ENCODE data around the gene STK38L. TPM values are rescaled to one million over a fixed set of nuclear protein-coding genes. Genes with fewer than 3 reads are reported as not detected.

Gene STK38L
- total and polyA plus RNA-seq, 2 of the 4 experiments (the other 2 are of a cell fraction): 5.1 to 7.2 TPM

DNA sequence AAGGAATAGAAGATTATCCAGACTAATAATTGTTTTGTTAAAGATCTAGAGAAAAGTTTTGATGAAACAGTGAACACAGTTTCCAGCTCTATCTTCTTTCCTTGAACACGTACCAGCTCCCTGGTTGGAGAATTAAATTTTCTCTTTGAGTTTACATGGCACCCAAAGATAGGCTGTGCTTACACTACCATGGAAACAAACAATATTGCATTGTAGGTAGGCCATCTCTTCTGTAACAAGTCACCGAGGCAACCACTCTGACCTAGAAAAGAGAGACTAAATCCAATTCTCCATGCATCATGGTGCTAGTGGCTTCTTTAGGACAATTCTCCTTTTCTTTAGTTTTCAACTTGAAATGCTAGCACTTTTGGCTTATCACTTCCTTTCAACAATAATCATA lies 98.5 kb downstream of the STK38L start:
- BruUV-seq (replicated peaks): no TSS peak
- Histone ChIP-seq H3K18ac (ENCODE audit: low read depth, low read length) (peak overlapping the region; percentile 63; the same call in 1 of the 2 replicates), H4K5ac (ENCODE audit: low read depth, low read length) (peak overlapping the region; percentile 14; the same call in 1 of the 2 replicates), H3K14ac (replicated peaks; ENCODE audit: low read depth, low read length) (peak overlapping the region; percentile 62), H2BK120ac (ENCODE audit: low read depth, low read length) (peak overlapping the region; percentile 79), H3K56ac (ENCODE audit: extremely low read depth, insufficient read depth, low read length) (peak overlapping the region; percentile 40; the same call in 1 of the 2 replicates), H2AK5ac (ENCODE audit: low read depth, low read length) (peak overlapping the region; percentile 72), H4K20me1 (ENCODE audit: insufficient read depth, low read length) (no peaks in the 10 kb centered on the region), H3K9me3 (ENCODE audit: control insufficient read depth, insufficient read depth, low read length) (no peaks in the 10 kb centered on the region), H3K4ac (ENCODE audit: low read depth, low read length) (peak overlapping the region; percentile 59; the same call in 1 of the 2 replicates), H3K9me1 (ENCODE audit: insufficient read depth, low read length) (peaks cover 9% of the 10 kb centered on the region), H3K4me1 (ENCODE audit: control insufficient read depth, insufficient read depth, low read length) (peaks cover 17% of the 10 kb centered on the region), H2BK5ac (ENCODE audit: low read depth, low read length, poor library complexity, severe bottlenecking) (peak overlapping the region; percentile 99), H3K23ac (ENCODE audit: low read depth, low read length) (peak overlapping the region; percentile 74; the same call in 1 of the 2 replicates), H4K8ac (ENCODE audit: low read depth in 2 of 2, low read length in 2 of 2) (peak overlapping the region; percentile 11 to 80), H3K36me3 (ENCODE audit: control insufficient read depth, insufficient read depth, low read length) (no peaks in the 10 kb centered on the region), H4K91ac (ENCODE audit: insufficient read depth, low read depth, low read length) (peak overlapping the region; percentile 54), H3K79me1 (ENCODE audit: low read depth in 1 of 2, low read length in 2 of 2) (peaks cover 25 to 59% of the 10 kb centered on the region in 2 experiments), H2AFZ (replicated peaks; ENCODE audit: low read length, poor library complexity) (no peak overlapping the region), H2AK9ac (replicated peaks; ENCODE audit: low read depth, low read length, poor library complexity) (no peak overlapping the region), H3K27ac (ENCODE audit: insufficient read depth, low read length) (peak overlapping the region; percentile 36; the same call in 1 of the 2 replicates), H3K27me3 (ENCODE audit: control insufficient read depth, insufficient read depth, low read length) (no peaks in the 10 kb centered on the region), H3K4me2 (ENCODE audit: low read depth, low read length) (peak overlapping the region; percentile 48; the same call in 1 of the 2 replicates), H3K4me3 (ENCODE audit: insufficient read depth, low read depth, low read length) (no peak overlapping the region), H2BK20ac (ENCODE audit: low read depth, low read length) (peak overlapping the region; percentile 74), H2BK15ac (ENCODE audit: low read depth, low read length) (peak overlapping the region; percentile 26; the same call in 2 of the 3 replicates), H3K9ac (ENCODE audit: low read depth, low read length) (no peak overlapping the region; the same call in 1 of the 2 replicates)
- no peak for DNase-seq
- dilution Hi-C loops (cut with HindIII; ENCODE audit: low sequenced_read_pairs, unreplicated experiment): no loop called here
- no CpG with 5 or more reads among the region's 2 CpGs for WGBS, 2 experiments (ENCODE audit: extremely low coverage in 2 of 2, insufficient read length in 1 of 2)
- no peak for TF ChIP-seq MXI1 (IDR thresholded peaks at IDR 0.05; ENCODE audit: borderline replicate concordance, low read depth, low read length)
- TF ChIP-seq POLR2A (IDR thresholded peaks at IDR 0.05; ENCODE audit: low read depth, low read length): no peak
- no peak for TF ChIP-seq CEBPB (IDR thresholded peaks at IDR 0.05; ENCODE audit: low read depth, low read length)
- TF ChIP-seq, protein P1, sequence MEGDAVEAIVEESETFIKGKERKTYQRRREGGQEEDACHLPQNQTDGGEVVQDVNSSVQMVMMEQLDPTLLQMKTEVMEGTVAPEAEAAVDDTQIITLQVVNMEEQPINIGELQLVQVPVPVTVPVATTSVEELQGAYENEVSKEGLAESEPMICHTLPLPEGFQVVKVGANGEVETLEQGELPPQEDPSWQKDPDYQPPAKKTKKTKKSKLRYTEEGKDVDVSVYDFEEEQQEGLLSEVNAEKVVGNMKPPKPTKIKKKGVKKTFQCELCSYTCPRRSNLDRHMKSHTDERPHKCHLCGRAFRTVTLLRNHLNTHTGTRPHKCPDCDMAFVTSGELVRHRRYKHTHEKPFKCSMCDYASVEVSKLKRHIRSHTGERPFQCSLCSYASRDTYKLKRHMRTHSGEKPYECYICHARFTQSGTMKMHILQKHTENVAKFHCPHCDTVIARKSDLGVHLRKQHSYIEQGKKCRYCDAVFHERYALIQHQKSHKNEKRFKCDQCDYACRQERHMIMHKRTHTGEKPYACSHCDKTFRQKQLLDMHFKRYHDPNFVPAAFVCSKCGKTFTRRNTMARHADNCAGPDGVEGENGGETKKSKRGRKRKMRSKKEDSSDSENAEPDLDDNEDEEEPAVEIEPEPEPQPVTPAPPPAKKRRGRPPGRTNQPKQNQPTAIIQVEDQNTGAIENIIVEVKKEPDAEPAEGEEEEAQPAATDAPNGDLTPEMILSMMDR (conservative IDR thresholded peaks at IDR 0.05; ENCODE audit: low read depth, low read length): no peak
- no peak for TF ChIP-seq BHLHE40 (IDR thresholded peaks at IDR 0.05; ENCODE audit: low read depth, low read length)
- no peak for TF ChIP-seq CHD1 (IDR thresholded peaks at IDR 0.05; ENCODE audit: low read depth, low read length)
- TF ChIP-seq RAD21 (IDR thresholded peaks at IDR 0.05; ENCODE audit: low read length): no peak
- no peak for TF ChIP-seq MAZ (IDR thresholded peaks at IDR 0.05; ENCODE audit: borderline replicate concordance, low read depth, low read length)
- TF ChIP-seq RCOR1 (IDR thresholded peaks at IDR 0.05; ENCODE audit: insufficient replicate concordance, low read length): no peak
- TF ChIP-seq, protein P2, sequence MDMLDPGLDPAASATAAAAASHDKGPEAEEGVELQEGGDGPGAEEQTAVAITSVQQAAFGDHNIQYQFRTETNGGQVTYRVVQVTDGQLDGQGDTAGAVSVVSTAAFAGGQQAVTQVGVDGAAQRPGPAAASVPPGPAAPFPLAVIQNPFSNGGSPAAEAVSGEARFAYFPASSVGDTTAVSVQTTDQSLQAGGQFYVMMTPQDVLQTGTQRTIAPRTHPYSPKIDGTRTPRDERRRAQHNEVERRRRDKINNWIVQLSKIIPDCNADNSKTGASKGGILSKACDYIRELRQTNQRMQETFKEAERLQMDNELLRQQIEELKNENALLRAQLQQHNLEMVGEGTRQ (IDR thresholded peaks at IDR 0.05; ENCODE audit: low read depth, low read length): no peak
- TF ChIP-seq FOS (IDR thresholded peaks at IDR 0.05; ENCODE audit: low read depth, low read length): no peak
- no peak for TF ChIP-seq RFX5 (IDR thresholded peaks at IDR 0.05; ENCODE audit: low read depth, low read length)
- TF ChIP-seq, protein P3, sequence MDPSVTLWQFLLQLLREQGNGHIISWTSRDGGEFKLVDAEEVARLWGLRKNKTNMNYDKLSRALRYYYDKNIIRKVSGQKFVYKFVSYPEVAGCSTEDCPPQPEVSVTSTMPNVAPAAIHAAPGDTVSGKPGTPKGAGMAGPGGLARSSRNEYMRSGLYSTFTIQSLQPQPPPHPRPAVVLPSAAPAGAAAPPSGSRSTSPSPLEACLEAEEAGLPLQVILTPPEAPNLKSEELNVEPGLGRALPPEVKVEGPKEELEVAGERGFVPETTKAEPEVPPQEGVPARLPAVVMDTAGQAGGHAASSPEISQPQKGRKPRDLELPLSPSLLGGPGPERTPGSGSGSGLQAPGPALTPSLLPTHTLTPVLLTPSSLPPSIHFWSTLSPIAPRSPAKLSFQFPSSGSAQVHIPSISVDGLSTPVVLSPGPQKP (IDR thresholded peaks at IDR 0.05; ENCODE audit: borderline replicate concordance, low read depth, low read length): no peak
- TF ChIP-seq NFE2L2 (IDR thresholded peaks at IDR 0.05; ENCODE audit: low read depth, low read length): no peak
- TF ChIP-seq SMC3 (IDR thresholded peaks at IDR 0.05; ENCODE audit: low read depth, low read length): no peak
- TF ChIP-seq MAFK (IDR thresholded peaks at IDR 0.05; ENCODE audit: low read depth, low read length): no peak
- ATAC-seq (ENCODE audit: low read depth): no peak
- ChIA-PET POLR2A (ENCODE audit: unreplicated experiment) (no interaction called here), CTCF (no interaction called here)
- in situ Hi-C loops (cut with MboI; ENCODE audit: low sequenced_read_pairs): no loop called here
- intact Hi-C loops (cut with micrococcal nuclease): loop anchor here (5.0 kb wide), 1 partner anchor 180 kb away; the partner anchor contains the start of gene PPFIBP1

All from IMR-90 (cell line).